Pancreas (tissue), 10 donors: ENCODE measurements around the gene LEKR1. TPM values are rescaled to one million over a fixed set of nuclear protein-coding genes. Genes with fewer than 3 reads are reported as not detected.

Experiments
- ATAC-seq, 4 donors: fragments of 200-7000 bp; cut with Tn5 transposase; one replicate each; pipeline versions ENCODE4 v1.8.0 to v1.9.1; 2020; ENCODE audit warnings: mild to moderate bottlenecking in 4 of 4, moderate library complexity in 4 of 4
- DNase-seq, 6 donors: peaks; one replicate each; pipeline ENCODE4 v3.0.0-alpha.2; 2020
- FAIRE-seq: peaks from 2 replicates; lab custom pipeline; 2012; peaks lifted over from hg19 to GRCh38; lab: Jason Lieb, UNC
- H3K27ac ChIP-seq, 4 donors: fragments of 200-600 bp; sonication (generic); 1 replicate in 3 of 4; 2 replicates in 1 of 4; pipeline versions ENCODE4 v1.5.0 to v1.8.0; 2020
- H3K27me3 ChIP-seq, 4 donors: fragments of 200-600 bp; one replicate each; pipeline ENCODE4 v1.8.0; 2021
- H3K36me3 ChIP-seq, 3 donors: fragments of 200-600 bp; sonication (generic) in 1 of 3; one replicate each; pipeline versions ENCODE4 v1.5.0 to v1.8.0; 2020 to 2021
- H3K4me1 ChIP-seq, 3 donors: fragments of 200-600 bp; one replicate each; pipeline ENCODE4 v1.8.0; 2021
- H3K4me3 ChIP-seq, 4 donors: fragments of 200-600 bp; sonication (generic) in 2 of 4; one replicate each; pipeline versions ENCODE4 v1.5.0 to v1.8.0; 2020 to 2021
- H3K9me3 ChIP-seq, 4 donors: fragments of 200-600 bp; one replicate each; pipeline ENCODE4 v1.8.0; 2021
- WGBS, 2 donors: extraction: QIAGEN DNeasy Blood & Tissue Kit; methylation state at CpG; one replicate each; pipeline ENCODE4 v1.1.7; 2013; 5-methylcytosine and 5-hydroxymethylcytosine counted together
- intact Hi-C, 3 donors: fragments of 100-400 bp; cut with DNase I; formaldehyde crosslinking; loops; one replicate each; pipeline versions ENCODE4 v1.11.1 to v1.14.2; 2022
- polyA plus RNA-seq, 2 donors: library from polyadenylated mRNA; stranded (reverse); fragments of 200-250 nt; gene quantifications; one replicate each; pipeline ENCODE4 v1.2.3, GENCODE V29; 2013
- total RNA-seq, 6 donors: library from RNA; stranded (reverse); fragmentation: NEBNext Ultra II Directional in 4 of 6; extraction: Animal tissue kit (Norgen Biotek cat#: 25700) in 4 of 6; gene quantifications; one replicate each; pipeline versions ENCODE4 v1.2.1 to v1.2.4, GENCODE V29; 2021 to 2023
- TF ChIP-seq, protein P1 (sequence below), 4 donors: fragments of 200-600 bp; sonication (generic) in 3 of 4; IDR thresholded peaks; one replicate each; pipeline versions ENCODE4 v1.5.0 to v1.8.0; 2021; ENCODE audit warnings: antibody characterized with exemption in 4 of 4
- donor health status: healthy with polysubstance abuse.
- donor health status: DM: no; HTN: no; CAD: no; lungs with moderate emphysema.
- donor health status: DM: no; HTN: no; CAD: no.
- donor health status: control.
- donor health status: control.
- donor health status: Bipolar disorder and iron deficiency.
- donor health status: DM: yes; HTN: yes; CAD: no.
- donor health status: DM: no; HTN: no; CAD: no.
- donor health status: DM: no; HTN: no; CAD: no.
- donor health status: DM: yes; HTN: yes; CAD: no.

Gene LEKR1
- total and polyA plus RNA-seq, 8 donors = 0.88 to 2.8 (median 2.0) TPM

GRCh38 chr3:157079676-157080369 is 253.7 kb downstream of the LEKR1 start:
- Histone ChIP-seq H3K4me1 (peaks cover 0 to 4% (median 0%) of the 10 kb centered on the region in 3 donors), H3K9me3 (no peaks in the 10 kb centered on the region), H3K36me3 (no peaks in the 10 kb centered on the region), H3K27me3 (no peaks in the 10 kb centered on the region), H3K27ac (no peak overlapping the region), H3K4me3 (no peak overlapping the region)
- DNase-seq = no peak
- no peak for ATAC-seq
- intact Hi-C loops = loop anchor here in 2 of 3 donors (10.0 kb wide), 2 partner anchors 405 to 925 kb away; partner anchors contain the start of gene TIPARP (in 2 of the 2)
- no peak for FAIRE-seq
- 79 to 88% methylated on average over 11 of the region's 11 CpGs for WGBS, 2 donors
- TF ChIP-seq, protein P1, sequence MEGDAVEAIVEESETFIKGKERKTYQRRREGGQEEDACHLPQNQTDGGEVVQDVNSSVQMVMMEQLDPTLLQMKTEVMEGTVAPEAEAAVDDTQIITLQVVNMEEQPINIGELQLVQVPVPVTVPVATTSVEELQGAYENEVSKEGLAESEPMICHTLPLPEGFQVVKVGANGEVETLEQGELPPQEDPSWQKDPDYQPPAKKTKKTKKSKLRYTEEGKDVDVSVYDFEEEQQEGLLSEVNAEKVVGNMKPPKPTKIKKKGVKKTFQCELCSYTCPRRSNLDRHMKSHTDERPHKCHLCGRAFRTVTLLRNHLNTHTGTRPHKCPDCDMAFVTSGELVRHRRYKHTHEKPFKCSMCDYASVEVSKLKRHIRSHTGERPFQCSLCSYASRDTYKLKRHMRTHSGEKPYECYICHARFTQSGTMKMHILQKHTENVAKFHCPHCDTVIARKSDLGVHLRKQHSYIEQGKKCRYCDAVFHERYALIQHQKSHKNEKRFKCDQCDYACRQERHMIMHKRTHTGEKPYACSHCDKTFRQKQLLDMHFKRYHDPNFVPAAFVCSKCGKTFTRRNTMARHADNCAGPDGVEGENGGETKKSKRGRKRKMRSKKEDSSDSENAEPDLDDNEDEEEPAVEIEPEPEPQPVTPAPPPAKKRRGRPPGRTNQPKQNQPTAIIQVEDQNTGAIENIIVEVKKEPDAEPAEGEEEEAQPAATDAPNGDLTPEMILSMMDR (IDR thresholded peaks at IDR 0.05) = no peak

DNA sequence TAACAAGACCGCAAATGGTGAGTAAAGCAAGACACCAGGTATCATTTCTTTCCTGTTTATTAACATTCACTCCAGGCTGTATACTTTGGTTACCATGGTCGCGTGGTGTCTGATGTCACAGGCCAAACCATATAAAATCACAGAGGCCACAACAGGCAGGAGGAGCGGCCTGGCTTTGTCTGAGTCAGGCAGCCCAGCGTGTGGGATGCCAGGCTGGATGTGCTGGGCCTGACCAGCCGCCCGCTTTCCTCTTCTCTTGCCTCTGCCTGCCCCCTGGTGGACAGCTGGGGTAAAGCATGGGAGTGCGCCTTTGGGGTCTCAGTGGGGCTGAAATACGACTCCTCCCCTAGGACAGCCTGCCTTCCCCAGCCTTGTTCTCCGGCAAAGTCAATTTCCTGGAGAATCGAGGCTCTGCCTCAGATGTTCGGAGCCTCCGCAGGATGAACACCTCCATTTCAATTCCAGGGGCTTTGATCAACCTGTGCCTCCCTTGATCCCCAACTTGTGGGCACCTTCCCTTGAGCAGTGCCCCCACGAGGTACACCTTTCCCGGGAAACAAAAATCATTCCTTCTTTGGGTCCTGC is 255.6 kb downstream of the LEKR1 start:
- H3K27ac ChIP-seq = no peak overlapping the region
- DNase-seq (peak; percentile 73 to 97 (median 90)), FAIRE-seq (no peak), ATAC-seq (peak; percentile 93 to 98 (median 95))
- 9% methylated on average over 15 of the region's 15 CpGs for WGBS, 2 donors
- TF ChIP-seq, protein P1 (IDR thresholded peaks at IDR 0.05) = peak; percentile 83 to 95 (median 90)
- no peaks in the 10 kb centered on the region for H3K9me3 ChIP-seq
- H3K4me3 ChIP-seq = no peak overlapping the region
- H3K36me3 ChIP-seq = no peaks in the 10 kb centered on the region
- H3K4me1 ChIP-seq = peaks cover 3 to 9% (median 4%) of the 10 kb centered on the region in 3 donors
- intact Hi-C loops = loop anchor here in 2 of 3 donors (10.0 kb wide), 2 partner anchors 407 to 927 kb away; partner anchors contain the start of gene TIPARP (in 2 of the 2)
- no peaks in the 10 kb centered on the region for H3K27me3 ChIP-seq

- Histone ChIP-seq H3K27ac (no peak overlapping the region), H3K27me3 (no peaks in the 10 kb centered on the region), H3K4me1 (peaks cover 11 to 17% (median 11%) of the 10 kb centered on the region in 3 donors), H3K9me3 (no peaks in the 10 kb centered on the region), H3K4me3 (no peak overlapping the region), H3K36me3 (no peaks in the 10 kb centered on the region)
- intact Hi-C loops = loop anchor here in 2 of 3 donors (10.0 kb wide), 2 partner anchors 408 to 928 kb away; partner anchors contain the start of gene TIPARP (in 2 of the 2)
- 65 to 79% methylated on average over 11 of the region's 11 CpGs for WGBS, 2 donors
- no peak for DNase-seq
- no peak for FAIRE-seq
- TF ChIP-seq, protein P1 (IDR thresholded peaks at IDR 0.05) = no peak
- peak in 1 of 4 donors; percentile 4 for ATAC-seq
Measured at GRCh38 chr3:157082305-157082982, 256.3 kb downstream of the LEKR1 start.

DNA sequence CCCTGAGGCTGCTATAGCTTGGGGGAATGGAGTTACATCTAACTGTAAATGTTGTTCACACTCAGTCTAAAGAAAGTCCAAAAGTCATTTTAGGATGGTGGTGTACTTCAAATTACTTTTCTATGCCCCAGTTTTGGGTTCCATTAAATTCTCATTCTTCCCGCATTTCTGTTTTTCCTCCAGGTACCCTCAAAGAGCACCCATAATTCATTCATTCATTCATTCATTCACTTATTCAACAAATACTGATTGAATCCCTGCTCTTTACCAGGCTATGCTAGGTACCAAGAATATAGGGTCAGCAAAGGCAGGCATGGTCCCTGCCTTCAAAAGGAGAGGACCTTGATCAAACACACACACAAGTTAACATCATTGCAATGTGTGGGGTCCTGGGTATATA is 257.7 kb downstream of the LEKR1 start:
- peaks cover 19 to 24% (median 20%) of the 10 kb centered on the region in 3 donors for H3K4me1 ChIP-seq
- intact Hi-C loops = loop anchor here in 2 of 3 donors (10.0 kb wide), 2 partner anchors 409 to 929 kb away; partner anchors contain the start of gene TIPARP (in 2 of the 2)
- ATAC-seq (no peak), FAIRE-seq (no peak), DNase-seq (no peak)
- no peak overlapping the region for H3K4me3 ChIP-seq
- no peaks in the 10 kb centered on the region for H3K36me3 ChIP-seq
- TF ChIP-seq, protein P1 (IDR thresholded peaks at IDR 0.05) = no peak
- 90 to 100% methylated on average over 1 of the region's 1 CpG for WGBS, 2 donors
- H3K9me3 ChIP-seq = no peaks in the 10 kb centered on the region
- no peak overlapping the region for H3K27ac ChIP-seq
- no peaks in the 10 kb centered on the region for H3K27me3 ChIP-seq
